ENCODE data around the gene GLRX5. TPM values are rescaled to one million over a fixed set of nuclear protein-coding genes. Genes with fewer than 3 reads are reported as not detected.

GLRX5 gene
- total RNA-seq, 1 donor from 2014 or later, result 48.9 TPM

- Mint-ChIP-seq H3K4me3 (no peak overlapping the region), H3K36me3 (ENCODE audit: low read depth) (peaks cover 24% of the 10 kb centered on the region), H3K4me1 (ENCODE audit: low read depth) (peaks cover 63% of the 10 kb centered on the region), H3K27ac (peak overlapping the region; percentile 65), H3K9me3 (peaks cover 7% of the 10 kb centered on the region), H3K27me3 (ENCODE audit: insufficient read depth) (no peaks in the 10 kb centered on the region)
- intact Hi-C loops (cut with micrococcal nuclease), result no loop called here
- no peak for DNase-seq (ENCODE audit: low spot score)
These were observed 40.9 kb upstream of the GLRX5 start for GRCh38 chr14:95493976-95494375.

DNA sequence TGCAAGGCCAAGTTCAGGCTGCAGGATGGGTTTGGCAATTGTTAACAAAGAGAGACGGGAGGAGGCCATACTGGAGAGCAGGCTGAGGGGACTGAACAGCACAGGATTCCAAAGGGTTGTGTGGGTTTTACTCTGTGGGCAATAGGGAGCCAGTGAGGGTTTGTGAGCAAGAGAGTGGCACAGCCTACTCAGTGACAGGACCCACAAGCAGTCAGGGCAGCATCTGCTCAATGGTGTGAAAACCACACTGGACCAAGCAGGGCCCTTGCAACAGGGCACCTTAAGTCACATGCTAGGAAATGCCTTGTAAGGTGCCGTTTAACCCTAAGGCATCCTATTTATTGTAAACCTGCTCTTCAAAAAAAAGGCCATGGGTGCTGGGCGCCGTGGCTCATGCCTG lies 40.4 kb upstream of the GLRX5 start:
- peaks cover 7% of the 10 kb centered on the region for H3K9me3 Mint-ChIP-seq
- H3K27ac Mint-ChIP-seq, result peak overlapping the region; percentile 65
- peaks cover 24% of the 10 kb centered on the region for H3K36me3 Mint-ChIP-seq (ENCODE audit: low read depth)
- no peak for DNase-seq (ENCODE audit: low spot score)
- intact Hi-C loops (cut with micrococcal nuclease), result no loop called here
- peak overlapping the region; percentile 11 for H3K4me3 Mint-ChIP-seq
- H3K27me3 Mint-ChIP-seq (ENCODE audit: insufficient read depth), result no peaks in the 10 kb centered on the region
- H3K4me1 Mint-ChIP-seq (ENCODE audit: low read depth), result peaks cover 68% of the 10 kb centered on the region

- H3K4me3 Mint-ChIP-seq, result peak overlapping the region; percentile 60
- intact Hi-C loops (cut with micrococcal nuclease), result no loop called here
- H3K9me3 Mint-ChIP-seq, result peaks cover 7% of the 10 kb centered on the region
- H3K4me1 Mint-ChIP-seq (ENCODE audit: low read depth), result peaks cover 66% of the 10 kb centered on the region
- peak overlapping the region; percentile 94 for H3K27ac Mint-ChIP-seq
- H3K27me3 Mint-ChIP-seq (ENCODE audit: insufficient read depth), result no peaks in the 10 kb centered on the region
- DNase-seq (ENCODE audit: low spot score), result no peak
- peaks cover 24% of the 10 kb centered on the region for H3K36me3 Mint-ChIP-seq (ENCODE audit: low read depth)
These were observed 39.8 kb upstream of the GLRX5 start for GRCh38 chr14:95495076-95495475.

GRCh38 chr14:95495538-95496025 lies 39.3 kb upstream of the GLRX5 start:
- peaks cover 62% of the 10 kb centered on the region for H3K4me1 Mint-ChIP-seq (ENCODE audit: low read depth)

DNA sequence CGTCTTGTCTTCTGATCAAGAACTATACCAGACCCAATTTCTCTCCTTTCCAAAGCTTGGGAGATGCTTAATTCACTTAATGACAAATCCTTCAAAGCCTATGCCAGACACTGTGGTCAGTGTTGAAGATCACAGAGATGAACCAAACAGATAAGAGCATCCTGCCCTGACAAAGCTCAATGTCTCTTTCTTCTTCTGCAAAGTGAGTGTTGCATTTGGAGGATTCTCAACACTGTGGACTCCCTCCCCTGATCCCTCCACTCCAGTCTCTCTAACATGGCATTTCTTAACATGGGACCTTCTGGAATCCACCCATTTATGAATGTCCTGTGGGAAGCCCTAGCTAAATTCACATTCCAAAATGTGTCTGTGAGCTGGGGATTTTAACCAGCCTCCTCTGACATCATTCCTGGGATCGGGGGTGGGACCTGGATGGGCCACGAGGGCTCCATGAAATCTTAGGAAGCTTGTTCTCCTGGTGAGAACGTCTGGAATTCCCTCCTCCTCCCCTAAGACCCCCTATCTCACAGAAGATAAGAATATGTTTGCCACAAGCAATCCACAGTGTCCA lies 38.7 kb upstream of the GLRX5 start:
- H3K4me3 Mint-ChIP-seq, result peak overlapping the region; percentile 53
- H3K27me3 Mint-ChIP-seq (ENCODE audit: insufficient read depth), result no peaks in the 10 kb centered on the region
- H3K4me1 Mint-ChIP-seq (ENCODE audit: low read depth), result peaks cover 62% of the 10 kb centered on the region
- peaks cover 28% of the 10 kb centered on the region for H3K36me3 Mint-ChIP-seq (ENCODE audit: low read depth)
- DNase-seq (ENCODE audit: low spot score), result no peak
- peaks cover 7% of the 10 kb centered on the region for H3K9me3 Mint-ChIP-seq
- intact Hi-C loops (cut with micrococcal nuclease), result loop anchor here (1.0 kb wide), 2 partner anchors 8 to 16 kb away; no protein-coding TSS in a partner anchor
- peak overlapping the region; percentile 94 for H3K27ac Mint-ChIP-seq

More at GRCh38 chr14:95495538-95496025, 39.3 kb upstream of the GLRX5 start:
- H3K27me3 Mint-ChIP-seq (ENCODE audit: insufficient read depth), result no peaks in the 10 kb centered on the region
- no peak for DNase-seq (ENCODE audit: low spot score)
- intact Hi-C loops (cut with micrococcal nuclease), result loop anchor here (1.0 kb wide), 2 partner anchors 9 to 15 kb away; no protein-coding TSS in a partner anchor
- peaks cover 25% of the 10 kb centered on the region for H3K36me3 Mint-ChIP-seq (ENCODE audit: low read depth)
- peak overlapping the region; percentile 60 for H3K4me3 Mint-ChIP-seq
- H3K9me3 Mint-ChIP-seq, result peaks cover 7% of the 10 kb centered on the region
- H3K27ac Mint-ChIP-seq, result peak overlapping the region; percentile 94

DNA sequence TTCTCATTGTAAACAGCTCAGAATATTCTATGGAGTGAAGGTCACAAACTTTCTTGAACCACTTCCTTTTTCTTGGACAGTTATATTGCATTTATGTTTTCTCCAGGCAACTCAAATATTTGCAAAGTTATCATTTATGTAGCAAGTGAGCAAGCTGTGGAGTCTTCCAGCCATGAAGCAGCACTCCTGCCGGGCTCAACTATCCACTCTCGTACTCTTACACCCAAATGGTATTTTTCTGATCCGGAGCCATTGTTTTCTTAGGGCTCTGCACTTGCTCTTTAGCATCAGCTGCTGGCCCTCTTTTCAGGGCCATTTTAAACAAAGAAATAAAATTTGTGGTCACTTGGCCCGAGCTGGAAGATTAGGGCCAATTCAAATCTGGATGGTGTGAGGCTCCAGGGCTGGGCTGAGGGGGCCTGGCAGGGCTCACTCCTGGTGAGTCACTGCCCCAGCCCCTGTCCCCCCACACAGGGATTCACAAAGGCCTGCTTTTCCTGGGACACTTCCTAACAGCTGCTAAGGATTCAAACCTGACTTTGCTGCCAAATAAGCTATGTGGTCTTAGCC lies 38.1 kb upstream of the GLRX5 start:
- H3K27ac Mint-ChIP-seq, result peak overlapping the region; percentile 94
- peaks cover 25% of the 10 kb centered on the region for H3K36me3 Mint-ChIP-seq (ENCODE audit: low read depth)
- H3K4me1 Mint-ChIP-seq (ENCODE audit: low read depth), result peaks cover 62% of the 10 kb centered on the region
- peaks cover 6% of the 10 kb centered on the region for H3K9me3 Mint-ChIP-seq
- no peak for DNase-seq (ENCODE audit: low spot score)
- H3K27me3 Mint-ChIP-seq (ENCODE audit: insufficient read depth), result no peaks in the 10 kb centered on the region
- intact Hi-C loops (cut with micrococcal nuclease), result loop anchor here (1.0 kb wide), 2 partner anchors 8 to 16 kb away; no protein-coding TSS in a partner anchor
- peak overlapping the region; percentile 53 for H3K4me3 Mint-ChIP-seq

GRCh38 chr14:95497561-95498011 lies 37.3 kb upstream of the GLRX5 start:
- H3K36me3 Mint-ChIP-seq (ENCODE audit: low read depth), result peaks cover 18% of the 10 kb centered on the region
- H3K27me3 Mint-ChIP-seq (ENCODE audit: insufficient read depth), result no peaks in the 10 kb centered on the region
- H3K9me3 Mint-ChIP-seq, result no peaks in the 10 kb centered on the region
- intact Hi-C loops (cut with micrococcal nuclease), result loop anchor here (1.0 kb wide), 1 partner anchor 10 kb away; no protein-coding TSS in a partner anchor
- peak overlapping the region; percentile 61 for H3K27ac Mint-ChIP-seq
- peaks cover 66% of the 10 kb centered on the region for H3K4me1 Mint-ChIP-seq (ENCODE audit: low read depth)
- no peak for DNase-seq (ENCODE audit: low spot score)
- no peak overlapping the region for H3K4me3 Mint-ChIP-seq

- intact Hi-C loops (cut with micrococcal nuclease), result loop anchor here (1.0 kb wide), 4 partner anchors 9 to 56 kb away; partner anchors contain the start of gene SYNE3
- H3K36me3 Mint-ChIP-seq (ENCODE audit: low read depth), result peaks cover 21% of the 10 kb centered on the region
- H3K4me1 Mint-ChIP-seq (ENCODE audit: low read depth), result peaks cover 78% of the 10 kb centered on the region
- H3K9me3 Mint-ChIP-seq, result no peaks in the 10 kb centered on the region
- no peak overlapping the region for H3K27ac Mint-ChIP-seq
- H3K27me3 Mint-ChIP-seq (ENCODE audit: insufficient read depth), result no peaks in the 10 kb centered on the region
- H3K4me3 Mint-ChIP-seq, result no peak overlapping the region
- no peak for DNase-seq (ENCODE audit: low spot score)
These were observed 36.1 kb upstream of the GLRX5 start for GRCh38 chr14:95498622-95499353.

DNA sequence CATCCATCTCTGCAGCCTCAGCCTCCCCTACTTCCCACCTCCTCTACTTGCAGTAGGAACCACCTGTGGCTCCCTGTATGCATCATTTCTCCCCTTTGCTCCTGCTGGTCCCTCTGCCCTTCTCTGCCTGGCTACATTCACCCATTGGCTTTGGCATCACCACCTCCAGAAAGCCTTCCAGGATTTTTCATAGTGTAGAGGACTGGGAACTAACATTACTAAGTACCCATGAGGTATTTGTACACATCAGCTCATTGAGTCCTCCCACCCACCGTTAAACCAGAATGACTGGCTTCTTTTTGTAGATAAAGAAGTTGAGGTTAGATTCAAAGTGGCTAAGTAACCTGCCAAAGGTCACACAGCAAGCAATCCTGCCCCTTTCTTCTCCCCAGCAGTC lies 35.5 kb upstream of the GLRX5 start:
- Mint-ChIP-seq H3K4me3 (no peak overlapping the region), H3K27me3 (ENCODE audit: insufficient read depth) (no peaks in the 10 kb centered on the region), H3K4me1 (ENCODE audit: low read depth) (peaks cover 79% of the 10 kb centered on the region), H3K9me3 (no peaks in the 10 kb centered on the region), H3K36me3 (ENCODE audit: low read depth) (peaks cover 21% of the 10 kb centered on the region), H3K27ac (peak overlapping the region; percentile 68)
- intact Hi-C loops (cut with micrococcal nuclease), result loop anchor here (1.0 kb wide), 3 partner anchors 17 to 57 kb away; partner anchors contain the start of gene SYNE3
- no peak for DNase-seq (ENCODE audit: low spot score)

GRCh38 chr14:95500201-95500681 lies 34.6 kb upstream of the GLRX5 start:
- Mint-ChIP-seq H3K4me3 (no peak overlapping the region), H3K27me3 (ENCODE audit: insufficient read depth) (no peaks in the 10 kb centered on the region), H3K36me3 (ENCODE audit: low read depth) (peaks cover 21% of the 10 kb centered on the region), H3K4me1 (ENCODE audit: low read depth) (peaks cover 80% of the 10 kb centered on the region), H3K9me3 (no peaks in the 10 kb centered on the region), H3K27ac (peak overlapping the region; percentile 53)
- intact Hi-C loops (cut with micrococcal nuclease), result no loop called here
- DNase-seq (ENCODE audit: low spot score), result no peak

DNA sequence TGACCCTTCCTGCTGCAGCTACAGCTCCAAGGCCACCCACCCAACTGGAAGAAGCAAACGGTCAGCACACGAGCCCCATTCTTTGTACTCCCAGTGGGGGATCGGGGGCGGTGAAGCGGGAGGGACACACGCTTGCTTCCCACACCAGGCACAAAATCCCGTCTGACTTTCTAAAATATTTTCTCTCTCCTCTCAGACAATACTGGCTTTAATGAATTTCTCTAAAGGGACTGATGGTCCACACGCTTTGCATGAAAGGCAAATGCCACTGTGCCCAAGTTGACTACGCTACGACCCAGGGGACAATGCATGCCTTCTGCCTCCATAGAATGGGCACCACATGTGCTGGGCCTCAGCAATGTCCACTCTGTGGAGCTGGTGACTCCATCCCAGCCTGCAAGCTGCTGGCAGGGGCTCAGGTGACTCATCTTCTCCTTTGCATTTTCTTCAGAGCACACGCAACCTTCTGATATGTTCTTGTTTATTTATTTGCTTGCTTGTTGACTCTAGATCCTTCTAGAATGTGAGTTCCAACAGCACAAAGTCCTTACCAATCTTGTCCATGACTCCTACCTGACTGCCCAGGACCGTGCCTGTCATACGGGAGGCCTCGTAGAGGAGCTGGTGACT lies 34.0 kb upstream of the GLRX5 start:
- no peak for DNase-seq (ENCODE audit: low spot score)
- Mint-ChIP-seq H3K36me3 (ENCODE audit: low read depth) (peaks cover 22% of the 10 kb centered on the region), H3K4me3 (no peak overlapping the region), H3K9me3 (no peaks in the 10 kb centered on the region), H3K27ac (peak overlapping the region; percentile 53), H3K27me3 (ENCODE audit: insufficient read depth) (no peaks in the 10 kb centered on the region), H3K4me1 (ENCODE audit: low read depth) (peaks cover 80% of the 10 kb centered on the region)
- intact Hi-C loops (cut with micrococcal nuclease), result no loop called here

DNA sequence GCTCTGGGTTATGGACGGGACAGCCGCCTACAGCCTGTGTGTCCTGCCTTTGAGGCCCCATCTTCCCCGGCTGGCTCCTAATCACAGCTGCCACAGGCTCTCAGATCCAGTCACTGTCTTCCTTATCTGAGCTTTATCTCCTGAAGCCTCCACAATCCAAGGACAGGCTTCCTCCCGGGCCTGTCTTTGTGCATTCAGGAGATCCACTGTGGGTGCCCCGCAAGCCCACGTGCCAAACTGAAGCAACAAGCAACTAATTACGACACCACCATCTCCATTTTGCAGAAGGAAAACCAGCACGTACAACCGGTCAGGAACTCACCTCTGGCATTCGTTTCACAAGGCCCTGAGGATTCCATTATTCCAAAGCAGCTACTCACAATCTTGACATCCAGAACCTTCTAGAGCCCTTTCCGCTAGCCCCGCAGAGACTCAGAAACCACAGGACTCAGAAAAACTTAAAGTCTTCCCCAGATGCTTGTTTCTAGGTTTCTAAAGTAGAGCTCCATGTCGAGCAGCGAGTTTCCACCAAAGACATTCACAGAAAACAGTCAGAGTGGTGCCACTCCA lies 32.4 kb upstream of the GLRX5 start:
- intact Hi-C loops (cut with micrococcal nuclease), result no loop called here
- Mint-ChIP-seq H3K27me3 (ENCODE audit: insufficient read depth) (no peaks in the 10 kb centered on the region), H3K36me3 (ENCODE audit: low read depth) (peaks cover 22% of the 10 kb centered on the region), H3K4me1 (ENCODE audit: low read depth) (peaks cover 80% of the 10 kb centered on the region), H3K27ac (peak overlapping the region; percentile 34), H3K9me3 (no peaks in the 10 kb centered on the region), H3K4me3 (no peak overlapping the region)
- no peak for DNase-seq (ENCODE audit: low spot score)
